Measurements from ENCODE around the gene CALCOCO1.

Gene CALCOCO1

GRCh38 chr12:53751336-53752191 is 24.3 kb upstream of the CALCOCO1 start, which contains the start of gene CISTR:
CISTR (minus strand) TSS chr12:53751979.
- DNase-seq, result no peak

GRCh38 chr12:53750812-53751335 is 23.6 kb upstream of the CALCOCO1 start:
- no peak for DNase-seq

- DNase-seq, result no peak
Observed at GRCh38 chr12:53749986-53750811, 22.9 kb upstream of the CALCOCO1 start.

GRCh38 chr12:53748072-53748840 is 21.0 kb upstream of the CALCOCO1 start:
- DNase-seq, result no peak

- no peak for DNase-seq
Observed at GRCh38 chr12:53747095-53747494, 19.8 kb upstream of the CALCOCO1 start.

- DNase-seq, result peak; percentile 75
Observed at GRCh38 chr12:53746592-53747092, 19.4 kb upstream of the CALCOCO1 start.

GRCh38 chr12:53744751-53745150 is 17.5 kb upstream of the CALCOCO1 start:
- no peak for DNase-seq

GRCh38 chr12:53744130-53744441 is 16.8 kb upstream of the CALCOCO1 start:
- DNase-seq, result no peak

- DNase-seq, result peak; percentile 49
Observed at GRCh38 chr12:53743266-53744129, 16.2 kb upstream of the CALCOCO1 start.

- no peak for DNase-seq
Observed at GRCh38 chr12:53740130-53740491, 12.9 kb upstream of the CALCOCO1 start.

- no peak for DNase-seq
Observed at GRCh38 chr12:53739214-53740129, 12.2 kb upstream of the CALCOCO1 start.

- DNase-seq, result no peak
Observed at GRCh38 chr12:53738406-53739213, 11.4 kb upstream of the CALCOCO1 start.

- no peak for DNase-seq
Observed at GRCh38 chr12:53737951-53738405, 10.7 kb upstream of the CALCOCO1 start.

GRCh38 chr12:53737093-53737808 is 10.0 kb upstream of the CALCOCO1 start:
- no peak for DNase-seq

GRCh38 chr12:53736592-53736991 is 9.3 kb upstream of the CALCOCO1 start:
- no peak for DNase-seq

GRCh38 chr12:53735556-53735955 is 8.3 kb upstream of the CALCOCO1 start:
- peak; percentile 16 for DNase-seq

- DNase-seq, result no peak
Observed at GRCh38 chr12:53734425-53734824, 7.2 kb upstream of the CALCOCO1 start.

GRCh38 chr12:53733807-53734200 is 6.6 kb upstream of the CALCOCO1 start:
- no peak for DNase-seq
